GM23248 (cell line): ENCODE results near the gene TMEM161B. TPM values are rescaled to one million over a fixed set of nuclear protein-coding genes. Genes with fewer than 3 reads are reported as not detected.
A peak's percentile ranks its signal among the peaks of the same experiment; 100 is the strongest.

ENCODE experiments used
- DNase-seq: peaks from one replicate; pipeline ENCODE4 v3.0.0-alpha.2; 2015
- H2AFZ ChIP-seq: fragments of 200-600 bp; sonication (generic); 2 replicates; pipeline ENCODE4 v1.6.1; 2016; ENCODE audit warnings: antibody characterized with exemption
- H3F3A ChIP-seq: fragments of 200-600 bp; sonication (generic); 2 replicates; pipeline ENCODE4 v1.6.1; 2016; ENCODE audit warnings: mild to moderate bottlenecking, antibody characterized with exemption, mixed run types; ENCODE audit not compliant: insufficient read depth
- H3K27ac ChIP-seq: fragments of 200-600 bp; sonication (generic); 2 replicates; pipeline ENCODE4 v1.5.1; 2016; ENCODE audit warnings: mild to moderate bottlenecking
- H3K27me3 ChIP-seq: fragments of 200-600 bp; sonication (generic); replicated peaks from 2 replicates; pipeline ENCODE4 v1.6.1; 2016; ENCODE audit warnings: mild to moderate bottlenecking; ENCODE audit not compliant: insufficient read depth
- H3K36me3 ChIP-seq: fragments of 200-600 bp; sonication (generic); 2 replicates; pipeline ENCODE4 v1.6.1; 2016; ENCODE audit warnings: low read depth, mild to moderate bottlenecking
- H3K4me1 ChIP-seq: fragments of 200-600 bp; sonication (generic); 2 replicates; pipeline ENCODE4 v1.6.1; 2016; ENCODE audit warnings: mild to moderate bottlenecking; ENCODE audit not compliant: insufficient read depth
- H3K4me2 ChIP-seq: fragments of 200-600 bp; sonication (generic); one replicate; pipeline ENCODE4 v1.6.1; 2016; ENCODE audit warnings: mild to moderate bottlenecking; ENCODE audit not compliant: unreplicated experiment
- H3K4me3 ChIP-seq: fragments of 200-600 bp; sonication (generic); 2 replicates; pipeline ENCODE4 v1.5.1; 2016; ENCODE audit warnings: mild to moderate bottlenecking
- H3K79me2 ChIP-seq: fragments of 200-600 bp; sonication (generic); 2 replicates; pipeline ENCODE4 v1.6.1; 2016; ENCODE audit warnings: mild to moderate bottlenecking; ENCODE audit not compliant: insufficient read depth
- H3K9ac ChIP-seq: fragments of 200-600 bp; sonication (generic); 2 replicates; pipeline ENCODE4 v1.6.1; 2016; ENCODE audit warnings: mild to moderate bottlenecking
- H3K9me2 ChIP-seq: fragments of 200-600 bp; sonication (generic); 2 replicates; pipeline ENCODE4 v1.6.1; 2016; ENCODE audit warnings: mixed run types, mild to moderate bottlenecking, moderate library complexity; ENCODE audit not compliant: insufficient read depth
- H3K9me3 ChIP-seq: fragments of 200-600 bp; sonication (generic); one replicate; pipeline ENCODE4 v1.6.1; 2017; ENCODE audit warnings: low read depth
- H4K20me1 ChIP-seq: fragments of 200-600 bp; sonication (generic); 2 replicates; pipeline ENCODE4 v1.6.0; 2016; ENCODE audit not compliant: insufficient read depth
- EZH2 ChIP-seq: fragments of 200-600 bp; sonication (generic); IDR thresholded peaks from 2 replicates; pipeline ENCODE4 v1.6.1; 2018; ENCODE audit warnings: antibody characterized with exemption, mild to moderate bottlenecking; ENCODE audit not compliant: insufficient read depth, poor library complexity, severe bottlenecking
- EZH2phosphoT487 ChIP-seq: fragments of 200-600 bp; sonication (generic); IDR thresholded peaks from 2 replicates; pipeline ENCODE4 v1.6.1; 2018; ENCODE audit warnings: antibody characterized with exemption, moderate library complexity, mild to moderate bottlenecking, low read depth; ENCODE audit not compliant: insufficient read depth
- WGBS, 2 experiments: methylation state at CpG; one replicate each; pipeline ENCODE4 v1.1.6; 2015 to 2017; ENCODE audit warnings: low lambda C conversion rate in 2 of 2, low coverage in 1 of 2; ENCODE audit errors: missing lambda C conversion rate in 2 of 2; 5-methylcytosine and 5-hydroxymethylcytosine counted together
- in situ Hi-C: fragments of 300-500 bp; cut with MboI; formaldehyde crosslinking; loops from 2 replicates; pipeline ENCODE4 v1.15.0; 2020
- polyA plus RNA-seq: library from polyadenylated mRNA; unstranded; fragments of >200 nt; fragmentation: Nextera tagmentation; extraction: Ambion mirVana; gene quantifications from 2 replicates; pipeline ENCODE4 v1.2.1, GENCODE V29; 2016
- total RNA-seq: library from RNA; depleted of rRNA; stranded (reverse); fragments of >200 nt; shearing (Covaris generic); gene quantifications from 2 replicates; pipeline ENCODE4 v1.2.3, GENCODE V29; 2014

Gene TMEM161B
- total and polyA plus RNA-seq, 2 experiments from 2014 or later, result 6.0 to 9.4 TPM

GRCh38 chr5:88238732-88239131 is 29.9 kb downstream of the TMEM161B start:
- Histone ChIP-seq H3K79me2 (peaks cover 47% of the 10 kb centered on the region), H3K4me2 (no peak overlapping the region), H3K36me3 (no peaks in the 10 kb centered on the region), H3K9ac (no peak overlapping the region), H3K4me3 (no peak overlapping the region), H3K27ac (no peak overlapping the region), H3K9me2 (no peaks in the 10 kb centered on the region), H3F3A (no peaks in the 10 kb centered on the region), H4K20me1 (no peaks in the 10 kb centered on the region), H2AFZ (no peak overlapping the region), H3K27me3 (no peaks in the 10 kb centered on the region), H3K9me3 (no peaks in the 10 kb centered on the region), H3K4me1 (peaks cover 7% of the 10 kb centered on the region; the same call in 1 of the 2 replicates)
- DNase-seq, result no peak
- WGBS, 2 experiments, result 96 to 97% methylated on average over 4 of the region's 4 CpGs
- TF ChIP-seq EZH2phosphoT487 (no peak), EZH2 (no peak)
- in situ Hi-C loops, result no loop called here

GRCh38 chr5:88236866-88237642 is 31.6 kb downstream of the TMEM161B start:
- DNase-seq, result peak; percentile 44
- Histone ChIP-seq H3K4me3 (no peak overlapping the region), H3K27ac (no peak overlapping the region), H3F3A (no peaks in the 10 kb centered on the region), H3K79me2 (peaks cover 30% of the 10 kb centered on the region), H3K9me3 (no peaks in the 10 kb centered on the region), H2AFZ (no peak overlapping the region), H3K27me3 (no peaks in the 10 kb centered on the region), H3K9ac (no peak overlapping the region), H3K9me2 (no peaks in the 10 kb centered on the region), H4K20me1 (no peaks in the 10 kb centered on the region), H3K4me2 (no peak overlapping the region), H3K36me3 (no peaks in the 10 kb centered on the region), H3K4me1 (peaks cover 7% of the 10 kb centered on the region; the same call in 1 of the 2 replicates)
- in situ Hi-C loops, result no loop called here
- 95 to 98% methylated on average over 1 of the region's 1 CpG for WGBS, 2 experiments
- TF ChIP-seq EZH2, result no peak
- no peak for TF ChIP-seq EZH2phosphoT487

DNA sequence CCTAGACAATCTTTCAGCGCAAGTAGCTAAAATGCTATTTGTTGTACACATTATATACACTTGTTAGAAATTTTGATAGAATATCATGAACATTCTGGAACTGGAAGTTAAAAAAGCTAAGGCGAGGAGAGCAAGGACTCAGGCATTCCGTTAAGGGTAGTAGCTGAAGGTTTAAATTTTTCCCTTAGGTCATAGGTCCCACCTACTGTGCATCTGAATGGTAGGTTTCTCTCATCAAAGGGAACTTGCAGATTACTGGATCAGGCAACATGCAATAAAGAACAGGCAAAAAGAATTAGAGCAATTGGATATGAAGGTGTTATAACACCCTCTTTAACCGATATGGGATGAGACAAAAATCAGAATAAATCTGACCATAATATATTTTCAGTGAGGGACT is 32.8 kb downstream of the TMEM161B start:
- no peaks in the 10 kb centered on the region for H3K9me3 ChIP-seq
- 98% methylated on average over 4 of the region's 4 CpGs for WGBS, 2 experiments
- peaks cover 7% of the 10 kb centered on the region; the same call in 1 of the 2 replicates for H3K4me1 ChIP-seq
- H3K36me3 ChIP-seq, result no peaks in the 10 kb centered on the region
- no peaks in the 10 kb centered on the region for H3K9me2 ChIP-seq
- in situ Hi-C loops, result no loop called here
- no peaks in the 10 kb centered on the region for H4K20me1 ChIP-seq
- no peak for DNase-seq
- H3K27ac ChIP-seq, result no peak overlapping the region
- H2AFZ ChIP-seq, result no peak overlapping the region
- no peak overlapping the region for H3K9ac ChIP-seq
- no peaks in the 10 kb centered on the region for H3K27me3 ChIP-seq
- H3F3A ChIP-seq, result no peaks in the 10 kb centered on the region
- H3K4me2 ChIP-seq, result no peak overlapping the region
- TF ChIP-seq EZH2, result no peak
- TF ChIP-seq EZH2phosphoT487, result no peak
- H3K4me3 ChIP-seq, result no peak overlapping the region
- peaks cover 18% of the 10 kb centered on the region; the same call in 1 of the 2 replicates for H3K79me2 ChIP-seq

DNA sequence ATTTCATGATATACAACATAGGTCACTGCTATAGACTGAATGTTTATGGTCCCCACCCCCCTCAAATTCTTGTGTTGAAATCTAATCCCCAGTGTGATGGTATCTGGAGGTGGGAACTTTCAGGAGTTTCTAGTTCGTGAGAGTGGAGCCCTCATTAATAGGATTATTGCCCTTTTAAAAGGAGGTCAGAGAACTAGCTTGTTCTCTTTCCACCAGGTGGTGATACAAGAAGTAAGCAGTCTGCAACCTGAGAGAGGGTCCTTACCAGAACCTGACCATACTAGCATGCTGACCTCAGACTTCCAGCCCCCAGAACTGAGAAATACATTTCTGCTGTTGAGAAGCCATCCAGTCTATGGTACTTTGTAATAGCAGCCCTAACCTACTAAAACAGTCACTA is 33.3 kb downstream of the TMEM161B start:
- H3K9me3 ChIP-seq, result no peaks in the 10 kb centered on the region
- H2AFZ ChIP-seq, result no peak overlapping the region
- no peaks in the 10 kb centered on the region for H3K9me2 ChIP-seq
- no peaks in the 10 kb centered on the region for H4K20me1 ChIP-seq
- 11 to 28% methylated on average over 1 of the region's 1 CpG for WGBS, 2 experiments
- no peaks in the 10 kb centered on the region for H3K27me3 ChIP-seq
- no peaks in the 10 kb centered on the region for H3K36me3 ChIP-seq
- no peak overlapping the region for H3K27ac ChIP-seq
- no peak overlapping the region for H3K9ac ChIP-seq
- TF ChIP-seq EZH2phosphoT487 (no peak), EZH2 (no peak)
- in situ Hi-C loops, result no loop called here
- no peak overlapping the region for H3K4me3 ChIP-seq
- H3K4me2 ChIP-seq, result no peak overlapping the region
- no peaks in the 10 kb centered on the region for H3F3A ChIP-seq
- no peak for DNase-seq
- H3K4me1 ChIP-seq, result peaks cover 7% of the 10 kb centered on the region; the same call in 1 of the 2 replicates
- H3K79me2 ChIP-seq, result peaks cover 13% of the 10 kb centered on the region; the same call in 1 of the 2 replicates
